ENCODE data around the gene RIMS3. TPM values are rescaled to one million over a fixed set of nuclear protein-coding genes. Genes with fewer than 3 reads are reported as not detected.

Gene RIMS3
- total and polyA plus RNA-seq, 7 donors = 1.2 to 13.7 (median 6.1) TPM

DNA sequence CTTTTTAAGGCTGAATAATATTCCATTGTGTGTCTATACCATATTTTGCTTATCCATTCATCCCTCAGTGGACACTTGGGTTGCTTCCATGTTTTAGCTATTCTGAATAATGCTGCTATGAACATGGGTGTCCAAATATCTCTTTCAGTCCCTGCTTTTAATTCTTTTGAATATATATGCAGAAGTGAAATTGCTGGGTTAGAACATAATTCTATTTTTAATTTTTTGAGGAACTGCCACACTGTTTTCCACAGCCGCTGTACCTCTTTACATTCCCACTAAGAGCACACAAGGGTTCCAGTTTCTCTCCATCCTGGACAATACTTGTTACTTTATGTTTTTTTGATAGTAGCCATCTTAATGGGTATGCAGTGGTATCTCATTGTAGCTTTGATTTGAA lies 65.6 kb downstream of the RIMS3 start:
- 65 to 96% methylated on average over 1 of the region's 1 CpG for WGBS, 2 donors
- no peak overlapping the region for H3K4me3 ChIP-seq
- TF ChIP-seq POLR2A (IDR thresholded peaks at IDR 0.05) (no peak), EP300 (IDR thresholded peaks at IDR 0.05) (no peak), POLR2AphosphoS5 (IDR thresholded peaks at IDR 0.05) (no peak)
- TF ChIP-seq, protein P1, sequence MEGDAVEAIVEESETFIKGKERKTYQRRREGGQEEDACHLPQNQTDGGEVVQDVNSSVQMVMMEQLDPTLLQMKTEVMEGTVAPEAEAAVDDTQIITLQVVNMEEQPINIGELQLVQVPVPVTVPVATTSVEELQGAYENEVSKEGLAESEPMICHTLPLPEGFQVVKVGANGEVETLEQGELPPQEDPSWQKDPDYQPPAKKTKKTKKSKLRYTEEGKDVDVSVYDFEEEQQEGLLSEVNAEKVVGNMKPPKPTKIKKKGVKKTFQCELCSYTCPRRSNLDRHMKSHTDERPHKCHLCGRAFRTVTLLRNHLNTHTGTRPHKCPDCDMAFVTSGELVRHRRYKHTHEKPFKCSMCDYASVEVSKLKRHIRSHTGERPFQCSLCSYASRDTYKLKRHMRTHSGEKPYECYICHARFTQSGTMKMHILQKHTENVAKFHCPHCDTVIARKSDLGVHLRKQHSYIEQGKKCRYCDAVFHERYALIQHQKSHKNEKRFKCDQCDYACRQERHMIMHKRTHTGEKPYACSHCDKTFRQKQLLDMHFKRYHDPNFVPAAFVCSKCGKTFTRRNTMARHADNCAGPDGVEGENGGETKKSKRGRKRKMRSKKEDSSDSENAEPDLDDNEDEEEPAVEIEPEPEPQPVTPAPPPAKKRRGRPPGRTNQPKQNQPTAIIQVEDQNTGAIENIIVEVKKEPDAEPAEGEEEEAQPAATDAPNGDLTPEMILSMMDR (IDR thresholded peaks at IDR 0.05) = no peak
- H3K9me3 ChIP-seq = no peaks in the 10 kb centered on the region
- DNase-seq = no peak
- H3K4me1 ChIP-seq = no peaks in the 10 kb centered on the region
- no peak overlapping the region for H3K27ac ChIP-seq
- H3K36me3 ChIP-seq = no peaks in the 10 kb centered on the region
- no peaks in the 10 kb centered on the region for H3K27me3 ChIP-seq
- intact Hi-C loops (cut with DNase I) = no loop called here

DNA sequence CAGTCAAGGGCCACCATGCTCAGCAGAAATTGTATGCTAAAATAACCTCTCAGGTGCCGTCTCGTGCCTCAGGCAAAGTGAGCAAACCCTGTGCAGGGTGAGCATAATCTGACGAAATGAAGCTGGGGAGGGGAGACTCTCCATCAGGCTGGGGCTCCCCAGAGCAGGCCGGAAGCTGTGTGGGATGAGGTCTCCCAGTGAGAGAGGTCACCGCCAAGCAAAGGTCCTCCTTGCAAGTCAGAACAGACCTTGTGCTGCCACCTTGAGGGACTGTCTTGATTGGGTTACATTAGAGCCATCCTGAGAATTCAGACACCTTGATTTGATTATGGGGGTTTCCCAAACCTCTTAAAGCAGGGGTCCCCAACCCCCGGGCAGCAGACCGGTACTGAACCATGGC lies 69.9 kb downstream of the RIMS3 start:
- Histone ChIP-seq H3K27ac (no peak overlapping the region), H3K4me1 (no peaks in the 10 kb centered on the region), H3K4me3 (no peak overlapping the region), H3K9me3 (no peaks in the 10 kb centered on the region), H3K36me3 (no peaks in the 10 kb centered on the region), H3K27me3 (no peaks in the 10 kb centered on the region)
- TF ChIP-seq POLR2A (IDR thresholded peaks at IDR 0.05) (no peak), EP300 (IDR thresholded peaks at IDR 0.05) (no peak), POLR2AphosphoS5 (IDR thresholded peaks at IDR 0.05) (no peak)
- TF ChIP-seq, protein P1 (IDR thresholded peaks at IDR 0.05) = no peak
- DNase-seq = no peak
- 87 to 90% methylated on average over 7 of the region's 7 CpGs for WGBS, 2 donors
- intact Hi-C loops (cut with DNase I) = no loop called here

DNA sequence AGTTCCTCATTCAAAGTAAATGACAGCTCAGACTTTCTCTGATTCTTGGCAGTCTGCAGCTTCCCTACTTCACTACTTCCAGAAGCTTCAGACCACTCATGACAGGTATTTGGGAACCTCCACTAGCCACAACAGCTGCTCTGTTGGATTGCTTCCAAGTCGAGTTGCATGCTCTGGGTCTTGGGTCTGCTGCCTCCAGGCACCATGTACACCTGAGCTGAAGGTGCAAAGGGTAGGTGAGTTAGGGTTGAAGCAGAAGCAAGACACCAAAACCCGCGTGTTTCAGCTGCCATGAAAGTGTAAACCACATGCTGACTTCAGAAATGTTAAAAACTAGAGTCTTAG lies 71.3 kb downstream of the RIMS3 start:
- intact Hi-C loops (cut with DNase I) = no loop called here
- no peaks in the 10 kb centered on the region for H3K36me3 ChIP-seq
- H3K9me3 ChIP-seq = no peaks in the 10 kb centered on the region
- H3K4me1 ChIP-seq = no peaks in the 10 kb centered on the region
- H3K27me3 ChIP-seq = no peaks in the 10 kb centered on the region
- no peak overlapping the region for H3K27ac ChIP-seq
- DNase-seq = no peak
- 56 to 61% methylated on average over 3 of the region's 3 CpGs for WGBS, 2 donors
- H3K4me3 ChIP-seq = no peak overlapping the region
- TF ChIP-seq POLR2A (IDR thresholded peaks at IDR 0.05) = no peak
- TF ChIP-seq, protein P1 (IDR thresholded peaks at IDR 0.05) = no peak

DNA sequence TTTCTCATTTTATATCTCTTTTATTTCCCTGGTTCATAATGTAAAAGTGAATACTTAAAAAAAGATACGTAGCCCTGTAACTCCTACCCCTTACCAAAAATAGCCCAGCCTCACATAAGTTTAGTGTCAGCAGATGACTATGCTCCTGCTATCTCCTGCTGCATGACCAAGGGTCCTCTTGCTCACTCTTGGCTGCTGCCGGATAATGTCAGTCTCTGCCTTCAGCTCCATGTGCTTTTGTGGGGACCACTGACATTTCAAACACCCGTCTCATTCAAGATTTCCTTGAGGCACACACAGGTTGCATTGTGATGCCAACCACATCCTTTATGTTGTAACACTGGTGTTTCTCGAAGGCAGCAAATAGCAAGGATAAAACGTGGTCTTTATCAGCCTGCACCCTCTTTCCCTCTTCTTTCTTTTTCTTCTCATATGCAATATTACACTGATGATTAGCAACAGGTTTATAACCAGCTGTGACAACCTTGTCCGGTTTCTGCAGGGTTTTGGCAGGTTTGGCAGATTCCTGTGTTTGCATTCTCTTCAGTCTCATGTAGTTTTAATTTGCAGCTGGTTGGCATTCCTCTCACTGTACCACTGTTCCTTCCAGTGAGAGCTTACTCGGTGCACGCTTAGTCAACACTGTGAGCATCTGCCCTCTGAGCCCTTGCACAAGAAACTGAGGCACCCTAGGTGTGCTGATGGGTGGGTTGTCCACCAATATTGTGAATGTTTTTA lies 71.9 kb downstream of the RIMS3 start:
- Histone ChIP-seq H3K36me3 (no peaks in the 10 kb centered on the region), H3K4me1 (no peaks in the 10 kb centered on the region), H3K27me3 (no peaks in the 10 kb centered on the region), H3K4me3 (no peak overlapping the region), H3K9me3 (no peaks in the 10 kb centered on the region), H3K27ac (no peak overlapping the region)
- intact Hi-C loops (cut with DNase I) = no loop called here
- TF ChIP-seq POLR2AphosphoS5 (IDR thresholded peaks at IDR 0.05) (no peak), EP300 (IDR thresholded peaks at IDR 0.05) (no peak), POLR2A (IDR thresholded peaks at IDR 0.05) (no peak)
- TF ChIP-seq, protein P1 (IDR thresholded peaks at IDR 0.05) = no peak
- no peak for DNase-seq
- 54 to 59% methylated on average over 8 of the region's 8 CpGs for WGBS, 2 donors

All from sigmoid colon (tissue), 7 donors.